Activated naive CD8-positive, alpha-beta T cell treated with anti-CD3 and anti-CD28 coated beads, Interleukin-2, amount 10 ng/mL, durations not matched to agents 7 days and 5 days (primary cell): ENCODE results near the gene TFE3. TPM values are rescaled to one million over a fixed set of nuclear protein-coding genes. Genes with fewer than 3 reads are reported as not detected.
A peak's percentile ranks its signal among the peaks of the same experiment; 100 is the strongest.

Experiments used
- ATAC-seq: fragments of 150-1000 bp; cut with Tn5 transposase; one replicate; pipeline ENCODE4 v1.10.0; 2021; ENCODE audit warnings: low read depth, moderate library complexity
- POLR2A ChIA-PET: fragments of 350-600 bp; sonication (Branson Sonifier 250); formaldehyde crosslinking; loops from one replicate; lab custom pipeline; 2021; ENCODE audit warnings: antibody characterized with exemption; lab: Charles Lee
- DNase-seq: peaks from one replicate; pipeline ENCODE4 v3.0.0; 2021
- H3K27ac Mint-ChIP-seq: one replicate; pipeline ENCODE4 v1.8.0; 2022; ENCODE audit warnings: mild to moderate bottlenecking, mixed read lengths
- H3K27me3 Mint-ChIP-seq: one replicate; pipeline ENCODE4 v1.8.0; 2022; ENCODE audit warnings: mild to moderate bottlenecking, moderate library complexity, mixed read lengths
- H3K36me3 Mint-ChIP-seq: one replicate; pipeline ENCODE4 v1.8.0; 2021; ENCODE audit warnings: mild to moderate bottlenecking, mixed read lengths
- H3K4me1 Mint-ChIP-seq: one replicate; pipeline ENCODE4 v1.8.0; 2021; ENCODE audit warnings: mixed read lengths
- H3K4me3 Mint-ChIP-seq: one replicate; pipeline ENCODE4 v1.8.0; 2022; ENCODE audit warnings: mild to moderate bottlenecking, moderate library complexity, mixed read lengths
- H3K9me3 Mint-ChIP-seq: one replicate; pipeline ENCODE4 v1.8.0; 2021; ENCODE audit warnings: mixed read lengths
- total RNA-seq, 2 experiments: library from RNA; stranded (reverse); gene quantifications; one replicate each; pipeline ENCODE4 v1.2.3, GENCODE V29; 2021

Gene TFE3
- total RNA-seq, 2 experiments from 2014 or later: 26.1 to 29.0 TPM

- no peaks in the 10 kb centered on the region for H3K36me3 Mint-ChIP-seq
- H3K27ac Mint-ChIP-seq: no peak overlapping the region
- no peaks in the 10 kb centered on the region for H3K27me3 Mint-ChIP-seq
- POLR2A ChIA-PET: no interaction called here
- no peaks in the 10 kb centered on the region for H3K4me1 Mint-ChIP-seq
- no peaks in the 10 kb centered on the region for H3K9me3 Mint-ChIP-seq
- no peak overlapping the region for H3K4me3 Mint-ChIP-seq
- no peak for DNase-seq
- ATAC-seq: no peak
These were observed 24.3 kb upstream of the TFE3 start for GRCh38 chrX:49067285-49068120.

GRCh38 chrX:49066690-49067089 is 23.5 kb upstream of the TFE3 start:
- POLR2A ChIA-PET: no interaction called here
- no peak for DNase-seq
- Mint-ChIP-seq H3K27me3 (no peaks in the 10 kb centered on the region), H3K4me3 (no peak overlapping the region), H3K9me3 (no peaks in the 10 kb centered on the region), H3K27ac (no peak overlapping the region), H3K4me1 (no peaks in the 10 kb centered on the region), H3K36me3 (no peaks in the 10 kb centered on the region)
- no peak for ATAC-seq

- Mint-ChIP-seq H3K27ac (no peak overlapping the region), H3K36me3 (no peaks in the 10 kb centered on the region), H3K4me1 (no peaks in the 10 kb centered on the region), H3K27me3 (no peaks in the 10 kb centered on the region), H3K9me3 (no peaks in the 10 kb centered on the region), H3K4me3 (no peak overlapping the region)
- DNase-seq (no peak), ATAC-seq (no peak)
- POLR2A ChIA-PET: no interaction called here
These were observed 23.1 kb upstream of the TFE3 start for GRCh38 chrX:49066278-49066677.

- Mint-ChIP-seq H3K27me3 (no peaks in the 10 kb centered on the region), H3K9me3 (no peaks in the 10 kb centered on the region), H3K27ac (no peak overlapping the region), H3K4me1 (no peaks in the 10 kb centered on the region), H3K36me3 (no peaks in the 10 kb centered on the region), H3K4me3 (no peak overlapping the region)
- ATAC-seq (no peak), DNase-seq (no peak)
- POLR2A ChIA-PET: interaction anchor here (0.6 kb wide), 1 partner anchor 65 kb away, joined by 3 read pairs; no protein-coding TSS in a partner anchor
These were observed 21.6 kb upstream of the TFE3 start for GRCh38 chrX:49064735-49065134.

- Mint-ChIP-seq H3K4me3 (no peak overlapping the region), H3K4me1 (no peaks in the 10 kb centered on the region), H3K27me3 (no peaks in the 10 kb centered on the region), H3K36me3 (no peaks in the 10 kb centered on the region), H3K9me3 (no peaks in the 10 kb centered on the region), H3K27ac (no peak overlapping the region)
- POLR2A ChIA-PET: interaction anchor here (0.6 kb wide), 1 partner anchor 65 kb away, joined by 3 read pairs; no protein-coding TSS in a partner anchor
- ATAC-seq: no peak
- DNase-seq: no peak
These were observed 21.1 kb upstream of the TFE3 start for GRCh38 chrX:49064303-49064702.

GRCh38 chrX:49063715-49064114 is 20.6 kb upstream of the TFE3 start:
- no peak for DNase-seq
- POLR2A ChIA-PET: no interaction called here
- no peak overlapping the region for H3K27ac Mint-ChIP-seq
- no peaks in the 10 kb centered on the region for H3K4me1 Mint-ChIP-seq
- ATAC-seq: no peak
- H3K9me3 Mint-ChIP-seq: no peaks in the 10 kb centered on the region
- H3K4me3 Mint-ChIP-seq: no peak overlapping the region
- H3K36me3 Mint-ChIP-seq: no peaks in the 10 kb centered on the region
- H3K27me3 Mint-ChIP-seq: no peaks in the 10 kb centered on the region

GRCh38 chrX:49061916-49062315 is 18.8 kb upstream of the TFE3 start:
- Mint-ChIP-seq H3K4me3 (no peak overlapping the region), H3K36me3 (no peaks in the 10 kb centered on the region), H3K27ac (no peak overlapping the region), H3K27me3 (no peaks in the 10 kb centered on the region), H3K9me3 (no peaks in the 10 kb centered on the region), H3K4me1 (no peaks in the 10 kb centered on the region)
- ATAC-seq: no peak
- no peak for DNase-seq
- POLR2A ChIA-PET: no interaction called here

DNA sequence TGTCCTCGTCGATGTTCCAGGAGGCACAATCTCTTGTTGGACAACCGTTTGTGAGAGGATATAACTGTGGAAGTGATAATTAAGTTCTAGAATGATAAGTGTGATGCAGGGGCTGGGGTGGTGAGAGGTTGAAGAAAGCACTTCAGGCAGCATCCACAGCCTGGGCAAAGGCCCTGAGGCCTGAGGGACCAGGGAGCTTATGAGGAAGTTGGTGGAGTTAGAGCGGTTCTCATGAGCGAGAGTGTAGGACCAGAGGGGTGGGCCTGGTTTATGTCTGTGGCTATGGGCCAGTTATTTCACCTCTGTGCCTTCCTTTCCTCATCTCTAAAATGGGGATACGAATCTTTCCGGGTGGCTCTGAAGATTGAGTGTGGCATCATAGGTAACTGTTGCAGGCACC is 18.3 kb upstream of the TFE3 start:
- H3K36me3 Mint-ChIP-seq: no peaks in the 10 kb centered on the region

GRCh38 chrX:49060914-49061313 is 17.8 kb upstream of the TFE3 start:
- no peak for ATAC-seq
- Mint-ChIP-seq H3K9me3 (no peaks in the 10 kb centered on the region), H3K36me3 (no peaks in the 10 kb centered on the region), H3K4me3 (no peak overlapping the region), H3K27me3 (no peaks in the 10 kb centered on the region), H3K4me1 (no peaks in the 10 kb centered on the region), H3K27ac (no peak overlapping the region)
- DNase-seq: no peak
- POLR2A ChIA-PET: interaction anchor here (0.7 kb wide), 1 partner anchor 10 kb away, joined by 3 read pairs; no protein-coding TSS in a partner anchor

More for the DNA sequence above, 18.3 kb upstream of the TFE3 start:
- Mint-ChIP-seq H3K9me3 (no peaks in the 10 kb centered on the region), H3K27me3 (no peaks in the 10 kb centered on the region), H3K4me1 (no peaks in the 10 kb centered on the region), H3K4me3 (no peak overlapping the region), H3K27ac (no peak overlapping the region)
- ATAC-seq (no peak), DNase-seq (no peak)
- POLR2A ChIA-PET: no interaction called here

DNA sequence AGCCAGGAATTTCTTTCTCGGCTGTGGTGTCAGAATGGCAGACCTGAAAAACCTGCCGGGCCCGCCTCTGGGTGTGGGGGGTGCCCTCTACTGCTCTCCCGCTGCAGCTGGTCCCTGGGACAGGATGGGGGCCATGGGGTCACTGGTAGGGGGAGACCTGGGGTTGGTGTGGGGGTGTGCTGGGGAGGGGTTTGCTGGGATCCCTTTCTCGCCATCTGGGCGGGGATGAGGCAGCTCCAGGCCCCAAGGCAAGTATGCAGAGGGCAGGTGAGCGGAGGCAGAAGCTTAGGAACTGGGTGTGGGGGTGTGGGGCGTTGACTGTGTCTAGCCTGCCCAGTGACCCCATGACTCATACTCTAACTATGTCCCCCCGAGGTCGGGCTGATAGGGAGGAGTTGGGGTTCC is 16.5 kb upstream of the TFE3 start:
- DNase-seq: no peak
- Mint-ChIP-seq H3K4me3 (no peak overlapping the region), H3K4me1 (peaks cover 7% of the 10 kb centered on the region), H3K27ac (no peak overlapping the region), H3K36me3 (peaks cover 2% of the 10 kb centered on the region), H3K27me3 (no peaks in the 10 kb centered on the region), H3K9me3 (no peaks in the 10 kb centered on the region)
- POLR2A ChIA-PET: no interaction called here
- ATAC-seq: no peak

- H3K4me1 Mint-ChIP-seq: peaks cover 12% of the 10 kb centered on the region
- no peak for DNase-seq
- peaks cover 5% of the 10 kb centered on the region for H3K36me3 Mint-ChIP-seq
- no peaks in the 10 kb centered on the region for H3K9me3 Mint-ChIP-seq
- POLR2A ChIA-PET: no interaction called here
- no peak for ATAC-seq
- no peak overlapping the region for H3K27ac Mint-ChIP-seq
- no peak overlapping the region for H3K4me3 Mint-ChIP-seq
- no peaks in the 10 kb centered on the region for H3K27me3 Mint-ChIP-seq
These were observed 16.0 kb upstream of the TFE3 start for GRCh38 chrX:49059201-49059600.

DNA sequence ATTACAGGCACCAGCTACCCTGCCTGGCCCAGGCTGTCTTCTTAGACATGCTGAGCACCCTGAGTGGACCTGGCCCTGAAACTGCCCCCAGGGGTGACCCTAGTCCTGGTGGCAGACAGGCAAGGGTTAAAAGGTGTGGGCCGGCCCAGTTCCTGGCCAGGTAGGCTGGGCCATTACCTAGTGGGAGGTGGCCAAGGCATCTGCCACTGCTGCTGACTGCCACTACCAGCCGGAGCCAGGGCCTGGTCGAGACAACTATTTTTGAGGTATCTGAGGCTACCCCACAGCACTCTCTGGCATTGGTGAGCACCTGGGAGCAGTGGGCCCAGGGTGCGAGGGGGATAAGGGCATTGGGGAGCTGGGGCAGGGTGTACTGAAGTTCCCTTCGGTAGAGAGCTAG is 15.6 kb upstream of the TFE3 start, which contains the start of gene CCDC120:
Gene CCDC120 (plus strand): TSS at position 206 of the 400 bp plus-strand sequence. CDS start 3,043 bp downstream, outside the sequence.
- H3K4me1 Mint-ChIP-seq: peaks cover 16% of the 10 kb centered on the region
- POLR2A ChIA-PET: no interaction called here

DNA sequence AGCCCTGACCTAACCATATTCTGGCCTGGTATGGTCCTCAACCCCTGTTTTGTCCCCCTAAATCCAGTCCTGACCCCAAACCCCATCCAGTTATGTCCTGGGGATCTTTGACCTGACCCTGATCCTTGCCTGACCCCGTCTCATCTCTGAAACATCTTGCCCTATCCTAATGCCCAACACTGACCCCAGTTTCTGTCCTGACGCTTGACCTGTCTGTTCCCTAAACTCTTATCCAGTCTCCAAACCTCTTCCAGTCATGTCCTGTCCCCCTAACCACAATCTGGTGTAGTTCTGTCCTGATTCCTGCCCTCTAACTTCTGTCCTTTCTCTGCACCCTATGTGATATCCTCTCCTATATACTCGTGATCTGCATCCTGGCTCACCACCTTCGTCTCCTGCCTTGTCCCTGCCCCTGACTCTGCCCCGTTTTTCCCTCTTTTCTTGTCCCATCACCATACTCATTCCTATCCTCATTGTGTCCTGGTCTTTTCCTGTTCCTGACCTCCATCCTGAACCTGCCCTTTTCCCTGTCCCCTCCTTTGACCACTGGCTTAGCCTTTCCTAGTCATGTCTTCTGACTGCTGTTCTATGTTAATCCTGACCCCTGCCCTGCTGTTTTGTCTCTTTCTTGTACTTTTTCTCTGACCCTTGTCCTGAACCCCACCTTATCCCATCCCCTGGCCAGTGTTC is 11.1 kb upstream of the TFE3 start:
- Mint-ChIP-seq H3K4me1 (peaks cover 23% of the 10 kb centered on the region), H3K27ac (peak overlapping the region; percentile 90), H3K36me3 (peaks cover 5% of the 10 kb centered on the region), H3K4me3 (peak overlapping the region; percentile 86), H3K9me3 (no peaks in the 10 kb centered on the region), H3K27me3 (no peaks in the 10 kb centered on the region)
- DNase-seq: no peak
- POLR2A ChIA-PET: no interaction called here
- ATAC-seq: no peak

More for the DNA sequence above, 15.6 kb upstream of the TFE3 start, which contains the start of gene CCDC120:
- no peak within 1 kb of the TSS for H3K4me3 Mint-ChIP-seq
- peaks cover 5% of the 10 kb centered on the region for H3K36me3 Mint-ChIP-seq
- no peaks in the 10 kb centered on the region for H3K9me3 Mint-ChIP-seq
- no peak for DNase-seq
- H3K27ac Mint-ChIP-seq: no peak within 1 kb of the TSS
- no peaks in the 10 kb centered on the region for H3K27me3 Mint-ChIP-seq
- no peak for ATAC-seq
